Sigmoid colon (tissue), 4 donors: ENCODE measurements around the gene SMIM13.

ENCODE experiments used
- CTCF ChIP-seq, 4 experiments: fragments of 450-650 bp in 3 of 4; fragments of 200-600 bp in 1 of 4; IDR thresholded peaks; one replicate each; pipeline ENCODE4 v1.5.1; 2016 to 2019; ENCODE audit warnings: antibody characterized with exemption in 4 of 4, mild to moderate bottlenecking in 3 of 4, moderate library complexity in 2 of 4
- EP300 ChIP-seq, 4 donors: sonication (generic); formaldehyde crosslinking; IDR thresholded peaks; one replicate each; pipeline ENCODE4 v1.6.1; 2017; ENCODE audit warnings: antibody characterized with exemption in 4 of 4
- POLR2A ChIP-seq, 2 donors: fragments of 450-650 bp; IDR thresholded peaks; one replicate each; pipeline ENCODE4 v1.6.1; 2016; ENCODE audit warnings: antibody characterized with exemption in 2 of 2, mild to moderate bottlenecking in 2 of 2, moderate library complexity in 2 of 2
- POLR2AphosphoS5 ChIP-seq, 4 donors: sonication (generic); formaldehyde crosslinking; IDR thresholded peaks; one replicate each; pipeline ENCODE4 v1.6.1; 2017; ENCODE audit warnings: antibody characterized with exemption in 4 of 4

- TF ChIP-seq CTCF (IDR thresholded peaks at IDR 0.05), result no peak
- TF ChIP-seq POLR2A (IDR thresholded peaks at IDR 0.05), result no peak
- TF ChIP-seq EP300 (IDR thresholded peaks at IDR 0.05), result no peak
- TF ChIP-seq POLR2AphosphoS5 (IDR thresholded peaks at IDR 0.05), result no peak
Observed at GRCh38 chr6:11110921-11111768, 17.5 kb downstream of the SMIM13 start, which contains the start of gene ERVFRD-1.
